GM13977 (cell line): ENCODE data around the gene CAMK1D.
"Not testable (repeated sequence)": the region's sequence is repeated elsewhere in the genome, so short reads cannot be mapped to it uniquely, and the experiment has no call there.

Experiments used
- DNase-seq: peaks from one replicate; pipeline ENCODE4 v3.0.0; 2012; ENCODE audit warnings: low spot score
- in situ Hi-C: fragments of 300-500 bp; cut with MboI; formaldehyde crosslinking; loops from one replicate; pipeline ENCODE4 v1.12.0; 2022; ENCODE audit warnings: low sequenced_read_pairs, low pct_unique_long_range_greater_than_20kb, mixed read lengths, inconsistent platforms; ENCODE audit not compliant: unreplicated experiment
- TF ChIP-seq, protein P1 (sequence below): IDR thresholded peaks from 2 replicates; pipeline ENCODE4 v1.5.1; 2012; ENCODE audit warnings: mild to moderate bottlenecking, control low read depth; ENCODE audit not compliant: insufficient read depth; ENCODE audit errors: extremely low read depth, missing control alignments

CAMK1D gene

DNA sequence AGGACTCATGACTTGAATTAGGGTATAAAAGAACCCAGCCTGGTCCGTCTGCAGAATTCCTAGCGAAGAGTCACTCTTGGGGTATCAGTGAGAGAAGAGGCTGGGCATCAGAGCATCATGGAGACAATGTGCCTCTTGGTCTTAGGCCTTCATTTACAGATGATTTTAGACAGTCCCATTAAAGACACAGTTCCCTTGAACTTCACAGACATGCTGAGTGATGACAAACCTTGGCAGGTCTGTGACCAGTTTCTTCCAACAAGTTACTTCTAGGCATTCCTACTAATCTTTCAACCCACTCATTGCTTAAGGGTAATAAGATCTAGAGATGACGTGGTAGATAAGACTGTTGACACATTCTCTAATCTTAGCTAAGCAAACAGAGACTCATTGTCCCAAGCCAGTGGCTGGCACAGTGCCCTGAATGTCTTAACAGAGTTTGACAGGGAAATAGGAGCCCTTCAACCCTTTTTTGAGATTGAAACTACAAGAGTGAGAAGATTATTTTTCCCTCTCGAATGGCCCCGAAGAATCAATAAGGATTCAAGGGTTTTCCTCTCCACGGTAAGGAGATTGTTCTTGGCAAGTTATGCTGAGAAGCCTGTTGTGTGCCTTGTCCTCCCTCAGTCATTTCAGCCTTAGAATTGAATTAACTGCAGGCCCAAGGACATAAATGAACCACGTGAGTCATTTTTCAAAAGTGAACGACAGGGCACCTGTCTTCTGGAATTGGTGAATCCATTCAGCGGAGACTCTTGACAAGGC, 371.1 kb downstream of the CAMK1D start:
- TF ChIP-seq, protein P1, sequence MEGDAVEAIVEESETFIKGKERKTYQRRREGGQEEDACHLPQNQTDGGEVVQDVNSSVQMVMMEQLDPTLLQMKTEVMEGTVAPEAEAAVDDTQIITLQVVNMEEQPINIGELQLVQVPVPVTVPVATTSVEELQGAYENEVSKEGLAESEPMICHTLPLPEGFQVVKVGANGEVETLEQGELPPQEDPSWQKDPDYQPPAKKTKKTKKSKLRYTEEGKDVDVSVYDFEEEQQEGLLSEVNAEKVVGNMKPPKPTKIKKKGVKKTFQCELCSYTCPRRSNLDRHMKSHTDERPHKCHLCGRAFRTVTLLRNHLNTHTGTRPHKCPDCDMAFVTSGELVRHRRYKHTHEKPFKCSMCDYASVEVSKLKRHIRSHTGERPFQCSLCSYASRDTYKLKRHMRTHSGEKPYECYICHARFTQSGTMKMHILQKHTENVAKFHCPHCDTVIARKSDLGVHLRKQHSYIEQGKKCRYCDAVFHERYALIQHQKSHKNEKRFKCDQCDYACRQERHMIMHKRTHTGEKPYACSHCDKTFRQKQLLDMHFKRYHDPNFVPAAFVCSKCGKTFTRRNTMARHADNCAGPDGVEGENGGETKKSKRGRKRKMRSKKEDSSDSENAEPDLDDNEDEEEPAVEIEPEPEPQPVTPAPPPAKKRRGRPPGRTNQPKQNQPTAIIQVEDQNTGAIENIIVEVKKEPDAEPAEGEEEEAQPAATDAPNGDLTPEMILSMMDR, result no peak
- DNase-seq, result no peak
- in situ Hi-C loops, result loop anchor here (25.0 kb wide), 1 partner anchor 458 kb away; no protein-coding TSS in a partner anchor

GRCh38 chr10:12721334-12721733, 372.0 kb downstream of the CAMK1D start:
- DNase-seq, result no peak
- TF ChIP-seq, protein P1, result no peak
- in situ Hi-C loops, result loop anchor here (25.0 kb wide), 1 partner anchor 459 kb away; no protein-coding TSS in a partner anchor

DNA sequence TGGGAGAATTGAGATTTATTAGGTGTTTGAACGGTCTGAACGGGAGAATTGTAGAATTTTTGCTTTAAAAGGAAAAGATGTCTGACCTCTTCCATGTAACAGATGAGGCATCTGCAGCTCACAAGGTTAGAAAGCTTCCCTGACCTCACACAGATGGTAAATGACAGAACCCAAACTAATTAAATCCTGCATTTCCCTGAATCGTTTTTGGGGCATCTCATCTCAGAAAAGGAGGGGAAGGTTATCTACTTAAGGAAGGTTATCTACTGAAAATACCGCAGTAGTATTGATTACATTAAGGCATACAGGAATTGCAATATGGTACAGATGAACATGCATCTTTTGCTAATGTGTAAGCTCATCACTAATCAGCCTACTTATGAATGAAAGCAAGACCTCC, 373.9 kb downstream of the CAMK1D start:
- in situ Hi-C loops, result loop anchor here (25.0 kb wide), 1 partner anchor 461 kb away; no protein-coding TSS in a partner anchor
- DNase-seq, result no peak

DNA sequence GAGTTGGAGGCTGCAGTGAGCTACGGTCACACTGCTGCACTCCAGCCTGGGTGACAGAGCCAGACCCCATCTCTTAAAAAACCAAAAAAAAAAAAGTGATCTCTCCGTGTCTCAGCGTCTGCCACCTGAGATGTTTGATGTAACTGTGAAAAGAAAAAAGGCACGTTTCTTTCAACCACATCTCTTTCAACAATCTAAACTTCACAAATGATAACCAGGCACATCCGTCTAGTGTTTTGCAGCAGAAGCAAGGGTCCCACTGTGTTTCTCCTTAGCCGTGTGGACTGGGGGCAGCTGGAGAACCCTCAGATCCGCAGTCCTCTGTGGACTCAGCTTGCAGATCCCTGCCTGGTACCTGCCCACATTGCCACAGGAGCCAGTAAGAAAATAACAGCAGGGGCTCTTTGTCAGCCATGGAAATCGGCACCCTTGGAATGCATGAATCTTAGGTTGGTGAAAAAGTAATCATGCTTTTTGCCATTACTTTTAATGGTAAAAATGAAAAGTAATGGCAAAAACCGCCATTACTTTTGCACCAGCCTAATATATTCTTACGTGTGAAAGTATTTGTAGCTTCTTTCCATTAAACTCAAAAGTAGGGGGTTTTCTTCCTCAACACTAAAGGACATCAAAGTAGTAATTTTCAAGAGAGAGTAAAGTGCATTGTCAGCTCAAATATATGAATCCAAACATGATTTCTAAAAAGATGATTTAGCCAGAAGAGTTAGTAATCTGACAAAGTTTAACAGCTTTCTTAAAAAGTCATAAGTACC, 375.6 kb downstream of the CAMK1D start:
- TF ChIP-seq, protein P1, result no peak
- in situ Hi-C loops, result loop anchor here (25.0 kb wide), 1 partner anchor 463 kb away; no protein-coding TSS in a partner anchor
- DNase-seq, result no peak

More for the DNA sequence above, 373.9 kb downstream of the CAMK1D start:
- TF ChIP-seq, protein P1, result no peak

DNA sequence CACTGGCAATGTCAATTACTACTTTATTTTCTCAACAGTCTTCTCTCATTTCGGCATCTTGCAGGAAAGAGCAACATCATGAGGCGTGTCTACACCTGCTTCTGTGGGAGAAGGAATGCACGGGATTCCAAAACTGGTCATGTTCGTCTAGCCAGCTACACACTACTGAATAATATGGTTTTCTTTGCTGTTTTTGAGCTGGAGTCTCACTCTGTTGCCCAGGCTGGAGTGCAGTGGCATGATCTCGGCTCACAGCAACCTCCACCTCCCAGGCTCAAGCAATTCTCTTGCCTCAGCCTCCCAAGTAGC, 376.2 kb downstream of the CAMK1D start:
- DNase-seq, in situ Hi-C loops: not testable (repeated sequence)

DNA sequence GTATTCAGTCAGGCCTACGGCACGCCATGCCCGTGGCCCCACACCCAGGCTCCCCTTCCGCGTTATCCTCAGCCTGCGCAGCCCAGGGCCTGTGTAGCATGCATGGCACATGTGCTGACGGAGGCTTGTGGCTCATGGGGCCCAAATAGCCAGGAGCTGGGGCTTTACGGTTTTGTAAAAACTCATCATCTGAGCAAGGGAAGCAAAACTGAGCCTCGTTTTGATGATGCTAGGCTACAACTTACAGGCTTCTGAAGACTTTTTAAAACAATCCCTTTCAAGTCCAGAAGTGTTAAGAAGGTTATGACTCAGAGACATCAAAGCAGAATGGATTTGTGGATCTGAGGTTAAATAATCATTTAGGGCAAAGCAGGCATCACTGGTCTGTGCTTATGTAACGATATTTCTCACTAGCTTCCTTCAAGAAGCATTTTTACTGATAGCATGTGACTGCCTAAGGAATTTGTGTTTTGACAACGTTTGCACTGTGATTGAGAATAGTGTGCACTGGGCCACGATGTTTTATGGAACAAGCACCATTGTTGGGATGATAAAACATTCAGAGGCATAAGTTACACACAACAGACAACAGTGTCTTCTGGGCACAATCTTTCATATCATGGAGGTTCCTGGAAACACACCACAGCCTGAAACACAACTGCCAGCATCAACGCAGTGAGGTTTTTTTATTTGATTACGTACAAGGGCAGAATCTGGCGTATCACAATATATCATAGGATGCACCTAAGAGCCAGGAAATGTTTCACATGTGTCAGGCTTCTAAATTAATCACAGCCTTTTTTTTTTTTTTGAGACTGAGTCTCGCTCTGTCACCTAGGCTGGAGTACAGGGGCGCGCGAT, 377.9 kb downstream of the CAMK1D start:
- in situ Hi-C loops, result no loop called here
- TF ChIP-seq, protein P1, result no peak
- no peak for DNase-seq
